Uterus (tissue), 4 donors: ENCODE measurements around the gene APOOL. TPM values are rescaled to one million over a fixed set of nuclear protein-coding genes. Genes with fewer than 3 reads are reported as not detected.
"Not testable (repeated sequence)": the region's sequence is repeated elsewhere in the genome, so short reads cannot be mapped to it uniquely, and the experiment has no call there.

ENCODE experiments used
- DNase-seq, 2 donors: peaks; one replicate each; pipeline ENCODE4 v3.0.0-alpha.2; 2019 to 2020
- H3K27ac ChIP-seq, 2 donors: fragments of 200-600 bp; sonication (generic); 1 replicate in 1 of 2; 2 replicates in 1 of 2; pipeline ENCODE4 v1.5.1; 2016 to 2018
- H3K27me3 ChIP-seq, 2 donors: fragments of 200-600 bp; sonication (generic); one replicate each; pipeline ENCODE4 v1.5.1; 2018 to 2019; ENCODE audit warnings: control low read depth in 1 of 2
- H3K36me3 ChIP-seq, 2 donors: fragments of 200-600 bp; sonication (generic); one replicate each; pipeline ENCODE4 v1.5.1; 2019; ENCODE audit warnings: control low read depth in 1 of 2
- H3K4me1 ChIP-seq, 2 donors: fragments of 200-600 bp; sonication (generic); one replicate each; pipeline ENCODE4 v1.5.1; 2018 to 2019; ENCODE audit warnings: control low read depth in 1 of 2
- H3K4me3 ChIP-seq, 2 donors: fragments of 200-600 bp; sonication (generic); 1 replicate in 1 of 2; 2 replicates in 1 of 2; pipeline ENCODE4 v1.5.1; 2018 to 2019; ENCODE audit warnings: mild to moderate bottlenecking in 1 of 2
- H3K9me3 ChIP-seq, 2 donors: fragments of 200-600 bp; sonication (generic); one replicate each; pipeline ENCODE4 v1.5.1; 2019; ENCODE audit warnings: control low read depth in 1 of 2
- POLR2A ChIP-seq, 2 donors: fragments of 450-650 bp; IDR thresholded peaks; one replicate each; pipeline ENCODE4 v1.6.1; 2016; ENCODE audit warnings: antibody characterized with exemption in 2 of 2, mild to moderate bottlenecking in 1 of 2, moderate library complexity in 1 of 2
- intact Hi-C: fragments of 100-400 bp; cut with DNase I; formaldehyde crosslinking; loops from one replicate; pipeline ENCODE4 v1.15.1; 2023; ENCODE audit warnings: low total_unique reads
- total RNA-seq, 4 donors: library from RNA; depleted of rRNA in 3 of 4; stranded (reverse); fragments of >200 nt in 3 of 4; gene quantifications; one replicate each; pipeline versions ENCODE4 v1.1.0 to v1.2.4, GENCODE V29; 2014 to 2023
- TF ChIP-seq, protein P1 (sequence below), 4 experiments: fragments of 200-600 bp in 2 of 4; fragments of 450-650 bp in 2 of 4; sonication (generic) in 2 of 4; IDR thresholded peaks; one replicate each; pipeline ENCODE4 v1.5.1; 2016 to 2019; ENCODE audit warnings: antibody characterized with exemption in 4 of 4, mild to moderate bottlenecking in 2 of 4, moderate library complexity in 1 of 4
- donor health status: DM: yes; HTN: yes; CAD: no.

Gene APOOL
- total RNA-seq, 4 donors from 2014 or later, result 2.3 to 22.4 (median 12.1) TPM

DNA sequence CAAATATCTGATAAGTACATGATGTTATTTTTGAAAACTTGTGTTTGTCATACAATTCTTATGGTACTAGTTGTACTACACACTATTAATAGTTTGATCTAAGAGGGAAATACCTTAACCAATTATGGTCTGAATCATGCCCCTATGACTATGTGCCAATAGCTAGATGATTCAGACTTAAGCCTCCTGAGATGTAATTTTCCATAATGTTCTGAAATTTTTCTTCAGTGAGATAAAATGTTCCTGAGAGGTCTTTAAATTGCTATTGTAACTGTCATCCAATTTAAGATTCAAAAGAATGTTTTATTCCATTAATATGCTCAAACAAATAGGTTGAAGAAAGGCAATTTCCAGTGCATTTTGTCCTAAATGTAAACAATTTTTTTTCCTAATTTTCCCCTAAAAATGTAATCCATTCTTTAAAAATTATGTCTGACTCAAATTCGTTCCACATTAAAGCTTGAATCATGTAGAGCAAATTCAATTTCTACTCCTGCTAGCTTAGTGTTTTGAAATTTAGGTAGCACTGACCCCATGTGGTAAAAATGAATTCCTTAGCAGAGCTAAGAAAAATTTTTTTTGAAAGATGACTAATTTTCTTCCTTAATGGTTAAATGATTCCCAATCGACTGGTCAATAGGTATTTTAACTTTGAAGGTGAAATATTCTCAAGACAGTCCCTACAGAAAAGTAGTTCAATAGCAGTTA lies 49.1 kb downstream of the APOOL start:
- intact Hi-C loops, result no loop called here
- H3K4me1 ChIP-seq, result no peaks in the 10 kb centered on the region
- no peaks in the 10 kb centered on the region for H3K27me3 ChIP-seq
- H3K36me3 ChIP-seq, result no peaks in the 10 kb centered on the region
- DNase-seq, result no peak
- H3K9me3 ChIP-seq, result no peaks in the 10 kb centered on the region
- H3K4me3 ChIP-seq, result no peak overlapping the region
- no peak for TF ChIP-seq POLR2A (IDR thresholded peaks at IDR 0.05)
- TF ChIP-seq, protein P1, sequence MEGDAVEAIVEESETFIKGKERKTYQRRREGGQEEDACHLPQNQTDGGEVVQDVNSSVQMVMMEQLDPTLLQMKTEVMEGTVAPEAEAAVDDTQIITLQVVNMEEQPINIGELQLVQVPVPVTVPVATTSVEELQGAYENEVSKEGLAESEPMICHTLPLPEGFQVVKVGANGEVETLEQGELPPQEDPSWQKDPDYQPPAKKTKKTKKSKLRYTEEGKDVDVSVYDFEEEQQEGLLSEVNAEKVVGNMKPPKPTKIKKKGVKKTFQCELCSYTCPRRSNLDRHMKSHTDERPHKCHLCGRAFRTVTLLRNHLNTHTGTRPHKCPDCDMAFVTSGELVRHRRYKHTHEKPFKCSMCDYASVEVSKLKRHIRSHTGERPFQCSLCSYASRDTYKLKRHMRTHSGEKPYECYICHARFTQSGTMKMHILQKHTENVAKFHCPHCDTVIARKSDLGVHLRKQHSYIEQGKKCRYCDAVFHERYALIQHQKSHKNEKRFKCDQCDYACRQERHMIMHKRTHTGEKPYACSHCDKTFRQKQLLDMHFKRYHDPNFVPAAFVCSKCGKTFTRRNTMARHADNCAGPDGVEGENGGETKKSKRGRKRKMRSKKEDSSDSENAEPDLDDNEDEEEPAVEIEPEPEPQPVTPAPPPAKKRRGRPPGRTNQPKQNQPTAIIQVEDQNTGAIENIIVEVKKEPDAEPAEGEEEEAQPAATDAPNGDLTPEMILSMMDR (IDR thresholded peaks at IDR 0.05), result peak in 2 of 4 experiments; percentile 8 to 29
- no peak overlapping the region for H3K27ac ChIP-seq

DNA sequence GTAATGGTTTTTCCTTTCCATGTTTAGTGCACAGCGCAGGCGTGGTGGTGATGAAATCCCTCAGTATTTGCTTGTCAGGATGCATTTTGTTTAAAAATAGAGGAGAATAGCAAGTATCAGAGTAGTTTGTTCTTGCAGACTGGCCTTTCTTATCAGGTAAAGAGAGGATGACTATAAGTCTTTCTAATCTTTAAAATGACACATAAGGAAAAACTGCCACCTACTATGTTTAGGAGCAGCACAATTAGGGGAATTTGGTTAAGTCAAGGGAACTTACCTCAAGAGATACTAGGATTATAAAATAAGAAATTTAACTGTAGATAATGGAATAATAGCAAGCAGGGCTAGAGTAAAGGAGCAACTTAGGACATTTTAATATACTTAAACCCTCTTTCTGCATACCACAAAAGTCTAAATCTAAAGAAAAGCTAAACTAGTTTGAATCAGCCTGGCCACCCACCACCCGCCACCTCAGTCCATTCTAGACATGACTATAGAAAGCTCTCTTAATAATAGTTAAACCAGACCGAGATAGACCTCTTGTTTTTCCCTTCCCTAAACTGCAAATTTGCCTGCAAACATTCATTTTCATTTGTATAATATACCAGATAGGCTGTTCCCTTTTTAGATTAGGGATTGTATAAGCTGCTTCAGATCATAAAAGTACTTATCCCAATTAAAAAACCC lies 62.0 kb downstream of the APOOL start:
- Histone ChIP-seq H3K27ac (no peak overlapping the region), H3K9me3 (no peaks in the 10 kb centered on the region), H3K36me3 (no peaks in the 10 kb centered on the region), H3K27me3 (no peaks in the 10 kb centered on the region), H3K4me1 (no peaks in the 10 kb centered on the region), H3K4me3 (no peak overlapping the region)
- no peak for DNase-seq
- TF ChIP-seq POLR2A (IDR thresholded peaks at IDR 0.05), result no peak
- TF ChIP-seq, protein P1 (IDR thresholded peaks at IDR 0.05), result no peak
- intact Hi-C loops, result no loop called here

DNA sequence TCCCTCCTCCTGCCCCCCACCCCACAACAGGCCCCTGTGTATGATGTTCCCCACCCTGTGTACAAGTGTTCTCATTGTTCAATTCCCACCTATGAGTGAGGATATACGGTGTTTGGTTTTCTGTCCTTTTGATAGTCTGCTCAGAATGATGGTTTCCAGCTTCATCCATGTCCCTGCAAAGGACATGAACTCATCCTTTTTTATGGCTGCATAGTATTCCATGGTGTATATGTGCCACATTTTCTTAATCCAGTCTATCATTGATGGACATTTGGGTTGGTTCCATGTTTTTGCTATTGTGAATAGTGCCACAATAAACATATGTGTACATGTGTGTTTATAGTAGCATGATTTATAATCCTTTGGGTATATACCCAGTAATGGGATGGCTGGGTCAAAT lies 73.6 kb downstream of the APOOL start:
- H3K36me3 ChIP-seq, intact Hi-C loops, H3K27me3 ChIP-seq, H3K9me3 ChIP-seq, DNase-seq, H3K4me1 ChIP-seq, H3K4me3 ChIP-seq, H3K27ac ChIP-seq: not testable (repeated sequence)

DNA sequence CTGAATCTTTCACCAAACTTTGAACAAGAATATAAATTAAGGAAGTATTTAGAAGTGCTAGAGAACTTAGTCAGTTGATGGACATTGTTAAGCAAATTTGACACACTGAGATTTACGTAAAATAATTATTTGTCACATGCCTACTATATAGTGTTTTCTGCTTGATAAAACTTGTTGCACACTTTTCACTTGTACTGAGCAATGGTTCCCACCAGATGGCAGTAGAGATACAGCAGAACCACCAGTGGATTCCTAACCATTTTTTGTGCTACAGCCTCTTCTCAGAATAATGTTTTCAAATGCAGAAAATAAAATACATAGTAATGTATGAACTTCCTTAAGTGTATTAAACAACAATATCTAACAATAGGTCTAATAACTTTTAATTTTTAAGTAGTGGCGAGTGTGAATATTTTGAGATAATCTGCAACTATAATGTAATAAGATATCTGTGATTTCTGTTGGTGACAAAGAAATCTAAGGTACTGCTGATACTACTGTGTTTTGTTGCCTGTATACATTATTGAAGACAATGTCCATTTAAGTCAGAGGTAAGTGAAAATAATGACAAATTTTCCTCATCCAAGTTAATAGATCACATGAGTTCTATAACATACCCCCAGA lies 81.2 kb downstream of the APOOL start:
- Histone ChIP-seq H3K27me3 (peaks cover 0 to 4% of the 10 kb centered on the region in 2 donors), H3K27ac (no peak overlapping the region), H3K4me1 (no peaks in the 10 kb centered on the region), H3K4me3 (no peak overlapping the region), H3K36me3 (no peaks in the 10 kb centered on the region), H3K9me3 (no peaks in the 10 kb centered on the region)
- intact Hi-C loops, result no loop called here
- TF ChIP-seq, protein P1 (IDR thresholded peaks at IDR 0.05), result peak; percentile 53 to 68 (median 58)
- TF ChIP-seq POLR2A (IDR thresholded peaks at IDR 0.05), result no peak
- DNase-seq, result no peak

DNA sequence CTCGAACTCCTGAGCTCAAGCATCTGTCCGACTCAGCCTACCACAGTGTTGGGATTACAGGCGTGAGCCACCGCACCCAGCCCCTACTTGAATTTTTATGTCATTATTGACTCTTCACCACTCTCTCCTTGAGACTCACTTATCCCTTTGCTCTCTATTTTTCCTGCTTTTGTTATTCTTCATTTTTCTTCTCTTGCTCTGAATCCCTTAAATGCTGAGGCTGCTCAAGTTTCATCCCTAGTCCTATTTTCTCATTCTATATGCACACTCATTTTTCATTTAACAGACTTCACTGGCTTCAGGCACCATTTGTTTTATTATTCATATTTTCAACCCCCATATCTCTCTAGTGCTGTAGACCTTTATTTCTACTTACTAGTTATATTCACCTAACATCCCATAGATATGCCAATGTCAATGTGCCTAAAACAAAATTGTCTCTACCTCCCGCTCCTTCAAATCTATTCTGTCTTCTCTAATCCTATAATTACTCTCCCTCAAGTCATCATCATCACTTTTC lies 85.7 kb downstream of the APOOL start:
- intact Hi-C loops, result no loop called here
- no peak overlapping the region for H3K27ac ChIP-seq
- DNase-seq, result no peak
- no peaks in the 10 kb centered on the region for H3K27me3 ChIP-seq
- no peak overlapping the region for H3K4me3 ChIP-seq
- H3K36me3 ChIP-seq, result no peaks in the 10 kb centered on the region
- no peaks in the 10 kb centered on the region for H3K4me1 ChIP-seq
- TF ChIP-seq, protein P1 (IDR thresholded peaks at IDR 0.05), result no peak
- H3K9me3 ChIP-seq, result no peaks in the 10 kb centered on the region
